ACC112 (cell line): ENCODE results near the gene TRIM21.
"Not testable (repeated sequence)": the region's sequence is repeated elsewhere in the genome, so short reads cannot be mapped to it uniquely, and the experiment has no call there.

Experiments
- H2AFZ ChIP-seq: fragments of 200-600 bp; sonication (generic); one replicate; pipeline ENCODE4 v1.6.0; 2017; ENCODE audit warnings: antibody characterized with exemption, low read length; ENCODE audit not compliant: unreplicated experiment
- H3K27ac ChIP-seq: fragments of 200-600 bp; sonication (generic); 2 replicates; pipeline ENCODE4 v1.5.1; 2014; ENCODE audit warnings: low read depth, mild to moderate bottlenecking, antibody characterized with exemption, low read length, moderate library complexity
- H3K27me3 ChIP-seq: fragments of 200-600 bp; sonication (generic); 2 replicates; pipeline ENCODE4 v1.6.1; 2014; ENCODE audit warnings: mild to moderate bottlenecking, antibody characterized with exemption, low read length, moderate library complexity, mixed read lengths; ENCODE audit not compliant: insufficient read depth
- H3K36me3 ChIP-seq: fragments of 200-600 bp; sonication (generic); 2 replicates; pipeline ENCODE4 v1.6.1; 2016; ENCODE audit warnings: mild to moderate bottlenecking, antibody characterized with exemption, low read length, moderate library complexity, mixed read lengths; ENCODE audit not compliant: insufficient read depth
- H3K4me1 ChIP-seq: fragments of 200-600 bp; sonication (generic); one replicate; pipeline ENCODE4 v1.6.1; 2016; ENCODE audit warnings: low read length, mixed read lengths; ENCODE audit not compliant: insufficient read depth, unreplicated experiment, control insufficient read depth
- H3K4me3 ChIP-seq: fragments of 200-600 bp; sonication (generic); 2 replicates; pipeline ENCODE4 v1.5.1; 2014; ENCODE audit warnings: mild to moderate bottlenecking, low read depth, low read length
- H3K79me2 ChIP-seq: fragments of 200-600 bp; sonication (generic); one replicate; pipeline ENCODE4 v1.6.0; 2016; ENCODE audit warnings: low read length; ENCODE audit not compliant: control insufficient read depth, unreplicated experiment, insufficient read depth

The TRIM21 gene

DNA sequence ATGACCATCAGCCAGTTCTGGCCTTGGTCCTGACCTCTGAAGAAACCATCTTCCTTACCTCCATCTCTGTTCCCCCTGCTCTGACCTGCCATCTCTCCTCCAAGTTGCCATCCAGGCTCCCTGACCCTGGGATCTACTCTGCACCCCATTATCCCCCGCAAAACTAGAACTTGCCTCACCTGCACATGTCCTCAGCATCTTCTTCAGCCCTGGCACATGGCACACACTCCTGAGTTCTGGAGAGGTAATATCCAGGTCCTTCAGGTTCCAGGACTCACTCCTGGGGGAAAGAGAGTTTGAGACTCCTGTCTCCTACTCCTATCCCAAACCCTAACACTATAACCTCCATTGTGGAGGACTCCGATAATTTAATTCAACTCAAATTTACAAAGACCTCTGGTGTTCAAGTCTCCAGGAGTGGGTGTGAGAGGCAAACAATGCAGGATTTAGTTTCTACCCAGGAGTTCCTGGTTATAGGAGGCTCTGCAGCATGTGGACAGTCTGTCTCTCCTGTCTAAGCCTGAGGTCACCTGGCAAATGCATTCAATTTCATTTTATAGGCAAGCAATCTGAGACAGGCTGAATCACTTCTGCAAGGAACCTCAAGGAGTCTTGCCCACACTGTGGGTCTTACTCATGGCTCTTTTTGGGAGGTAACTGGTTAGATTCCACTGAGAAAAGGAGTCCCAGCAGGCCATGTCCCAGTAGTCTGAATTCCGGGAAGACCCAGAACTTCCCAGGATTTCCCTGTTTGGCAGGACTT is 7.3 kb downstream of the TRIM21 start:
- Histone ChIP-seq H3K36me3 (peaks cover 50% of the 10 kb centered on the region; the same call in 1 of the 2 replicates), H2AFZ (no peak overlapping the region), H3K4me1 (peaks cover 5% of the 10 kb centered on the region), H3K4me3 (no peak overlapping the region), H3K27ac (no peak overlapping the region), H3K79me2 (peaks cover 13% of the 10 kb centered on the region), H3K27me3 (no peaks in the 10 kb centered on the region)

DNA sequence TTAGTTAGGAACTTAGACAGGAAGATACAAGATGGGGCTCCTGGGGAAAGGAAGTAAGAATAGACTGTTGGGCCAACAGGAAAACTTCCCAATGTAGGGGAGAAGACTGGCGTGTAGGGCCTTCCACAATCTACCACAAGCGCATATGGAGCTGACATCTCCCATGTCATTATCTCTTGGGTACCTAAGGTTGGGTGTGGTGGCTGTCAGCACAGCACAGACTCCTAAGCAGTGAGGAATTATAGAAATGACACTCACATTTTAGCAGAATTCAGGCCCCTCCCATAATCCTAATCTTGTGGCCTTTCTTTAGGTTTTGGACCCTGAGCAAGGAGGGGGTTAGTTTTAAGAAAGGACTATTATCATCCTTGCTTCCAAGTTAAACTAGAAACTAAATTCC is 11.6 kb downstream of the TRIM21 start:
- Histone ChIP-seq H3K27ac (no peak overlapping the region), H3K4me3 (no peak overlapping the region), H3K4me1 (no peaks in the 10 kb centered on the region)

DNA sequence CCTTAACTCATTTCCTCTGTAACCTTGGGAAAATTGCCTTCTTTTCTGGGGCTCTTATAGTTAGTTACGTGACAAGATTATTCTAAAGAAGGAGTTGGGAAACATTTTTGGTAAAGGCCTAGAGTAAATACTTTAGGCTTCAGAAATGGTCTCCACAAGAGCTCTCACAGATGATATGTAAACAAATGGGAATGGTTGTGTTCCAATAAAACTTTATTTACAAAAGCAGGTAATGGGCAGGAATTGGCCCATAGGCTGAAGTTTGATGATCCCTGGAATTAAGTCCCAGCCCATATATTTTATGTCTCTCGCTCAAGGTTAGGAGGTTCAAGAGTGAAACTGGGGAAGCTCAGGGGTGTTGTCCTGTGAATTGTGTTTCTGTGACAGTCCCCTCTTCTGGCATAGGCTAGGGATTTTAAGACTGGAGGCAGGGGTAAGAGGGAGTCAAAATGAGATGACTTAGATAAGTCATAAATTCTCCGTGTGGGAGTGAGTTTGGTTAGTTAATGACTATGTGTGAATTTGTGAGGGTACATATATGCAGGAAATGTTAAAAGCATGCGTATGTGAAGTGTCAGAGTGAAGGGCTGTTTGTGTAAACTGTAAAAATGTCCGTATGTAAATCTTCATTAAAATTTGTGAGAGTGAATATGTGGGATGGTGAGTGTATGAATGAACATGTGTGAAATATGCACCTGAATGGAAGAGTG is 17.9 kb downstream of the TRIM21 start:
- no peaks in the 10 kb centered on the region for H3K4me1 ChIP-seq
- H3K27ac ChIP-seq = no peak overlapping the region
- no peak overlapping the region for H2AFZ ChIP-seq
- H3K27me3 ChIP-seq = peaks cover 31% of the 10 kb centered on the region
- H3K36me3 ChIP-seq = no peaks in the 10 kb centered on the region
- H3K4me3 ChIP-seq = no peak overlapping the region
- H3K79me2 ChIP-seq = no peaks in the 10 kb centered on the region

More for the DNA sequence above, 11.6 kb downstream of the TRIM21 start:
- Histone ChIP-seq H3K27me3 (peaks cover 5% of the 10 kb centered on the region; the same call in 1 of the 2 replicates), H3K79me2 (no peaks in the 10 kb centered on the region), H2AFZ (no peak overlapping the region), H3K36me3 (peaks cover 14% of the 10 kb centered on the region; the same call in 1 of the 2 replicates)

DNA sequence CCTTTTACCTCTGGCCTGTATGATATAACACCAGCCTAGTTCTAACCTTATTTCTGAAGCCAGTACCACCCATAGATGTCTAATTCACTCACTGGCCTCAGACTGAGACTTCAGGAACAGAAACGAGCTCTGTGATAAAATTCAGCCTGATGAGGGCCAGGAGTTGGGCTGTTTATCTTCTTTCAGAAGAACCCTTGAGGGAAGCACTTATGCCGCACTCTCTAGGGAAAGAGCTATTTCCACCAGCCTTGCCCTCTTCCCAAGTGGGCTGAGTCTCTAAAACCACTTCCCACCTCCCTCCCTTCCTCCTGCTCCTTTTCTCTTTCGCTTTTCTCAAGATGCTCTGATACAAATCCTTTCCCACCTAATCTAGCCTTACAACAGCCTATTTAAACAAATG is 23.3 kb downstream of the TRIM21 start:
- Histone ChIP-seq H3K27ac (no peak overlapping the region), H3K4me1 (no peaks in the 10 kb centered on the region), H3K79me2 (no peaks in the 10 kb centered on the region), H3K36me3 (no peaks in the 10 kb centered on the region), H3K4me3 (no peak overlapping the region), H2AFZ (no peak overlapping the region), H3K27me3 (peaks cover 16% of the 10 kb centered on the region)

DNA sequence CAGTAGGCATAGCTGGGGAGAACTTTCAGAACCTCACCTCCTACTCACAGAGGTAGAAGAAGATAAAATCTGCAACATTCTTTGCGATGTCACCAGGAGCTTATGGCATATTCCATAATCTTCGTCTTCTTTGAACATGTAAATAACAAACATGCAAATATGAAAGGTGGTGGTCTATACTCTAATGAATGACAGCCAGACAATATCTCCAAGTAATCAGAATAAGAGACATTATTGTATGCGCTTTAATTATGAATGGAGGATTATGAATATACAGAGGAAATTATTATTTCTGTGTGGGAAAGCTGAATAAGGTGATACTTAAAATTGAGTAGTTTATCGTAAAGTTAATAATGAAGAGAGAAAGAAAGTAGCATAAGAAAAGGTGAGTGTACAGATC is 25.2 kb downstream of the TRIM21 start, which contains the start of gene OR52B4:
Gene OR52B4, minus strand, starts transcription at position 101 of the 400 bp plus-strand sequence. Its CDS starts 91 bp downstream, at position 10.
- Histone ChIP-seq H3K4me3 (no peak within 1 kb of the TSS), H3K27me3 (peaks cover 15% of the 10 kb centered on the region), H3K27ac (no peak within 1 kb of the TSS), H3K4me1 (no peaks in the 10 kb centered on the region), H3K36me3 (no peaks in the 10 kb centered on the region), H3K79me2 (no peaks in the 10 kb centered on the region), H2AFZ (no peak within 1 kb of the TSS)

DNA sequence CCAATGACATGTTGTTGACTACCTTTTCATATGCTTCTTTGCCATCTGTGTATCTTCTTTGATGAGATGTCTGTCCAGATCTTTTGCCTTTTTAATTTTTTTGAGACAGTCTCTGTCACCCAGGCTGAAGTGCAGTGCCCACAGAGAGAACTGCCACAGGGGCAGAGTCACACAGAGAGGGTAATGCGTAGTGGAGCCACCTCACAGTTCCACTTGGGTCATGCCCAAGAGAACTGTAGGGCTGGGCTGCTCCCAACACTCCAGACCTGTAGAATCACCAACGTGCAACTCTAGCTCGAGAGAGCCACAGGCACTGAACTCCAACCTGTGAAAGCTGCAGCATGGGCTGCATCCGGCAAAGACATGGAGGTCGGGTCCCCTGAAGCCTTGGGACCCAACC is 45.4 kb downstream of the TRIM21 start:
- not testable (repeated sequence) for H3K36me3 ChIP-seq, H3K79me2 ChIP-seq, H3K27ac ChIP-seq, H3K4me3 ChIP-seq, H3K27me3 ChIP-seq, H3K4me1 ChIP-seq, H2AFZ ChIP-seq

DNA sequence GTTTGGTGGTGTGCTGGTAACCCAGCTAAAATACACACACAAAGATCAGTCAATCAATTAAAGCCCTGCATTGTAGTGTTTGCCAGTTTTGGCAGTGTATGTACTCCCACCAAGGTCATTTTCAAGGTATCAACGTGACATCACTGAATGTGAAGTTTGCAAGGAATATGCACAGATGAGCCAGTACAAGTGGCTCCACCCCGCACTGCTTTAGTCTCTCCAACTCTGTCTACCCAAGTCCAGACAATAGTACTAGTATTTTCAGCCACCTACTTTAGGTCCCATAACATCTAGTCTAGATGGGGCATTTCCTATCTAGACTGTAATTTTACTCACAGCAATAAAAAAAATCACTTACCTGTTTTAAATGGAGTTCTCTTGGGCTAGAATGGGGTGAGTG is 48.1 kb downstream of the TRIM21 start:
- not testable (repeated sequence) for H2AFZ ChIP-seq, H3K36me3 ChIP-seq, H3K27ac ChIP-seq, H3K4me1 ChIP-seq, H3K27me3 ChIP-seq, H3K4me3 ChIP-seq, H3K79me2 ChIP-seq
